Endothelial cell (in vitro differentiated cells): ENCODE results near the gene NBEA. TPM values are rescaled to one million over a fixed set of nuclear protein-coding genes. Genes with fewer than 3 reads are reported as not detected.
"Not testable (repeated sequence)": the region's sequence is repeated elsewhere in the genome, so short reads cannot be mapped to it uniquely, and the experiment has no call there.

Source experiments
- DNase-seq: peaks from one replicate; pipeline ENCODE4 v3.0.0; 2021; ENCODE audit warnings: low spot score
- H3K27ac Mint-ChIP-seq: one replicate; pipeline ENCODE4 v1.8.0; 2021; ENCODE audit warnings: mixed read lengths, inconsistent platforms; ENCODE audit not compliant: unreplicated experiment
- H3K27me3 Mint-ChIP-seq: one replicate; pipeline ENCODE4 v1.8.0; 2021; ENCODE audit warnings: mild to moderate bottlenecking, moderate library complexity, mixed read lengths, inconsistent platforms; ENCODE audit not compliant: unreplicated experiment
- H3K36me3 Mint-ChIP-seq: one replicate; pipeline ENCODE4 v1.8.0; 2021; ENCODE audit warnings: mild to moderate bottlenecking, low read depth, mixed read lengths, inconsistent platforms; ENCODE audit not compliant: unreplicated experiment
- H3K4me1 Mint-ChIP-seq: one replicate; pipeline ENCODE4 v1.8.0; 2021; ENCODE audit warnings: mild to moderate bottlenecking, mixed read lengths, inconsistent platforms; ENCODE audit not compliant: unreplicated experiment
- H3K4me3 Mint-ChIP-seq: one replicate; pipeline ENCODE4 v1.8.0; 2021; ENCODE audit warnings: mild to moderate bottlenecking, mixed read lengths, inconsistent platforms; ENCODE audit not compliant: unreplicated experiment
- H3K9me3 Mint-ChIP-seq: one replicate; pipeline ENCODE4 v1.8.0; 2021; ENCODE audit warnings: mixed read lengths, inconsistent platforms; ENCODE audit not compliant: unreplicated experiment
- CTCF ChIP-seq: fragments of 200-600 bp; sonication (generic); IDR thresholded peaks from one replicate; pipeline ENCODE4 v1.5.0; 2021; ENCODE audit warnings: antibody characterized with exemption; ENCODE audit not compliant: unreplicated experiment
- total RNA-seq: library from RNA; stranded (reverse); fragmentation: NEBNext Ultra II Directional; extraction: Animal tissue kit (Norgen Biotek cat#: 25700); gene quantifications from one replicate; pipeline ENCODE4 v1.2.1, GENCODE V29; 2021; ENCODE audit not compliant: unreplicated experiment

NBEA gene
- total RNA-seq, 1 donor from 2014 or later, result 11.7 TPM

- no peak for TF ChIP-seq CTCF
- H3K4me3 Mint-ChIP-seq, result no peak overlapping the region
- H3K9me3 Mint-ChIP-seq, result no peaks in the 10 kb centered on the region
- no peaks in the 10 kb centered on the region for H3K36me3 Mint-ChIP-seq
- no peak overlapping the region for H3K27ac Mint-ChIP-seq
- DNase-seq, result no peak
- H3K4me1 Mint-ChIP-seq, result no peaks in the 10 kb centered on the region
- no peaks in the 10 kb centered on the region for H3K27me3 Mint-ChIP-seq
These were observed 151.3 kb downstream of the NBEA start for GRCh38 chr13:35093356-35093755.

GRCh38 chr13:35106771-35107170 is 164.7 kb downstream of the NBEA start:
- H3K4me3 Mint-ChIP-seq, H3K36me3 Mint-ChIP-seq, H3K9me3 Mint-ChIP-seq, H3K4me1 Mint-ChIP-seq, DNase-seq, H3K27ac Mint-ChIP-seq, H3K27me3 Mint-ChIP-seq: not testable (repeated sequence)

GRCh38 chr13:35107535-35107934 is 165.5 kb downstream of the NBEA start:
- TF ChIP-seq CTCF, result no peak
- H3K4me3 Mint-ChIP-seq, result no peak overlapping the region
- no peak overlapping the region for H3K27ac Mint-ChIP-seq
- no peaks in the 10 kb centered on the region for H3K36me3 Mint-ChIP-seq
- H3K27me3 Mint-ChIP-seq, result no peaks in the 10 kb centered on the region
- H3K4me1 Mint-ChIP-seq, result no peaks in the 10 kb centered on the region
- no peak for DNase-seq
- H3K9me3 Mint-ChIP-seq, result no peaks in the 10 kb centered on the region

GRCh38 chr13:35113612-35114011 is 171.5 kb downstream of the NBEA start:
- not testable (repeated sequence) for H3K27me3 Mint-ChIP-seq, H3K36me3 Mint-ChIP-seq, H3K27ac Mint-ChIP-seq, H3K4me1 Mint-ChIP-seq, H3K4me3 Mint-ChIP-seq, H3K9me3 Mint-ChIP-seq, DNase-seq

- no peaks in the 10 kb centered on the region for H3K4me1 Mint-ChIP-seq
These were observed 185.4 kb downstream of the NBEA start for GRCh38 chr13:35127466-35127865.

GRCh38 chr13:35129500-35129899 is 187.4 kb downstream of the NBEA start:
- Mint-ChIP-seq H3K36me3 (no peaks in the 10 kb centered on the region), H3K27ac (no peak overlapping the region), H3K27me3 (no peaks in the 10 kb centered on the region), H3K9me3 (no peaks in the 10 kb centered on the region), H3K4me3 (no peak overlapping the region), H3K4me1 (no peaks in the 10 kb centered on the region)
- no peak for TF ChIP-seq CTCF
- no peak for DNase-seq

More at GRCh38 chr13:35127466-35127865, 185.4 kb downstream of the NBEA start:
- TF ChIP-seq CTCF, result no peak
- Mint-ChIP-seq H3K27me3 (no peaks in the 10 kb centered on the region), H3K9me3 (no peaks in the 10 kb centered on the region), H3K27ac (no peak overlapping the region), H3K4me3 (no peak overlapping the region), H3K36me3 (no peaks in the 10 kb centered on the region)
- no peak for DNase-seq
